AG09309 (cell line): ENCODE data around the gene TIPARP.
"Not testable (repeated sequence)": the region's sequence is repeated elsewhere in the genome, so short reads cannot be mapped to it uniquely, and the experiment has no call there.

ENCODE experiments used
- DNase-seq: peaks from one replicate; pipeline ENCODE4 v3.0.0-alpha.2; 2010; ENCODE audit warnings: low read depth
- H3K4me3 ChIP-seq: 2 replicates; pipeline ENCODE4 v1.5.1; 2011; ENCODE audit warnings: mild to moderate bottlenecking, low read depth, low read length, moderate library complexity; ENCODE audit not compliant: control insufficient read depth
- TF ChIP-seq, protein P1 (sequence below): IDR thresholded peaks from 2 replicates; pipeline ENCODE4 v1.5.1; 2011; ENCODE audit warnings: mild to moderate bottlenecking, low read depth, low read length, inconsistent platforms; ENCODE audit not compliant: insufficient read depth, control insufficient read depth; ENCODE audit errors: missing control alignments

The TIPARP gene

DNA sequence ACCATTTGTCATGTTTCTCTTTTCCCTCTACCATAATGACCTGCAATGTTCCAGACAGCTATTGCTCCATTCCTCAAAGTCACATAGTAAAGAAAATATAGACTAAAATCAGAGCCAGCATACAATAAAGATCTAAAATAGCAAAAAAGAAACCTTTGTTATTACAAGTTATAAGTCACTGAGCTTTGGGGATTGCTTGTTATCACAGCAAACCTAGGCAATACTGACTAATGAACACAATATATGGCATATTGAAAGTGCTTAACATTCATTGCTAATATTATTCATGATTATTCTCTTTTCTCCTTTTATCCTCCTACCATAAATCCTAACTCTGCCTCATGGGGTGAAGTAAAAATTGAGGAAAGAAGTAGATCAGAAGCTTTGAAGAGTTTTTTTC, 27.4 kb upstream of the TIPARP start:
- H3K4me3 ChIP-seq: no peak overlapping the region
- TF ChIP-seq, protein P1, sequence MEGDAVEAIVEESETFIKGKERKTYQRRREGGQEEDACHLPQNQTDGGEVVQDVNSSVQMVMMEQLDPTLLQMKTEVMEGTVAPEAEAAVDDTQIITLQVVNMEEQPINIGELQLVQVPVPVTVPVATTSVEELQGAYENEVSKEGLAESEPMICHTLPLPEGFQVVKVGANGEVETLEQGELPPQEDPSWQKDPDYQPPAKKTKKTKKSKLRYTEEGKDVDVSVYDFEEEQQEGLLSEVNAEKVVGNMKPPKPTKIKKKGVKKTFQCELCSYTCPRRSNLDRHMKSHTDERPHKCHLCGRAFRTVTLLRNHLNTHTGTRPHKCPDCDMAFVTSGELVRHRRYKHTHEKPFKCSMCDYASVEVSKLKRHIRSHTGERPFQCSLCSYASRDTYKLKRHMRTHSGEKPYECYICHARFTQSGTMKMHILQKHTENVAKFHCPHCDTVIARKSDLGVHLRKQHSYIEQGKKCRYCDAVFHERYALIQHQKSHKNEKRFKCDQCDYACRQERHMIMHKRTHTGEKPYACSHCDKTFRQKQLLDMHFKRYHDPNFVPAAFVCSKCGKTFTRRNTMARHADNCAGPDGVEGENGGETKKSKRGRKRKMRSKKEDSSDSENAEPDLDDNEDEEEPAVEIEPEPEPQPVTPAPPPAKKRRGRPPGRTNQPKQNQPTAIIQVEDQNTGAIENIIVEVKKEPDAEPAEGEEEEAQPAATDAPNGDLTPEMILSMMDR: no peak
- DNase-seq: no peak

DNA sequence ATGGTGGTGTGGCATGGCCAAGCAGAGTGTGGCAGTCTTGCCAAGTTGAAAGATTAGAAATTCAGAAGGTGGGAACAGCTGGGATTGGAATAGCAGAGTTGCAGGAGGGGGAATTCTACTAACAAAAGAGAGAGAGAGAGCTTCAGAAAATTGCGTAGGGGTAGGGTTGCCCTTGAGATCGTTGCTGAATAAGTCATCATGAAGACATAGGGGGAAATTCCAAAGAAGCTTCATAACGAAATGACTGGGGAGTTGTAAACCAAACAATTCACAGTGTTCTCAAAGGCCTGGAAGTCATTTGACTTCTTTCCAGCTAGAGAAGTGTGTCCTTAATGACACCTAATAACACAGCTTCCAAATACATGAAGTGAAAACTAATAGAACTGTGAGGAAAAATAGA, 26.3 kb upstream of the TIPARP start:
- TF ChIP-seq, protein P1: no peak
- H3K4me3 ChIP-seq: no peak overlapping the region
- no peak for DNase-seq

DNA sequence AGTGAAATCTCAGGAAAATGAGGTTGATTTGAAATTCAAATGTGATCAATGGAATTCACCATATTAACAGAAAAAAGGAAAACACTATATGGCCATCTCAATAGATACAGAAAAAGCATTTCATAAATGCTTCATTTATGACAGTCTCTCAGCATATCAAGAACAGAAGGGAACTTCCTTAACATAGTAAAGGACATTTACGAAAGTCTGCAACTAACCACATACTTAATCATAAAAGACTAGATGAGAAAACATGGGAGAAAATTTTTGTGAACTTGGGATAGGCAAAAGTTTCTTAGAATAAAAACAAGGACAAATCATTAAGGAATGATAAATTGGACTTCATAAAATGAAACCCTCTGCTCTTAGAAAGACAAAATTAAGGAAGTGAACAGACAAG, 24.7 kb upstream of the TIPARP start:
- no peak for DNase-seq
- TF ChIP-seq, protein P1: no peak
- H3K4me3 ChIP-seq: no peak overlapping the region

DNA sequence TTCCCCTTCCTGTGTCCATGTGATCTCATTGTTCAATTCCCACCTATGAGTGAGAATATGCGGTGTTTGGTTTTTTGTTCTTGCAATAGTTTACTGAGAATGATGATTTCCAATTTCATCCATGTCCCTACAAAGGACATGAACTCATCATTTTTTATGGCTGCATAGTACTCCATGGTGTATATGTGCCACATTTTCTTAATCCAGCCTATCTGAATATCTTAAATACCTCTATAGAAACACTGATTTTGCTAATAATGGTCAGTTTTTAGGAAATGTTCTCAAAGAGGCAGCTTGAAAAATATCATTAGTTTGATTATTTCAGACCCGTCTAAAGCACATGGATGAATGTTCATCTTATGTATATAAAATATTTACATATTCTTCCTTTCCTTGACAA, 21.7 kb upstream of the TIPARP start:
- not testable (repeated sequence) for H3K4me3 ChIP-seq, DNase-seq

DNA sequence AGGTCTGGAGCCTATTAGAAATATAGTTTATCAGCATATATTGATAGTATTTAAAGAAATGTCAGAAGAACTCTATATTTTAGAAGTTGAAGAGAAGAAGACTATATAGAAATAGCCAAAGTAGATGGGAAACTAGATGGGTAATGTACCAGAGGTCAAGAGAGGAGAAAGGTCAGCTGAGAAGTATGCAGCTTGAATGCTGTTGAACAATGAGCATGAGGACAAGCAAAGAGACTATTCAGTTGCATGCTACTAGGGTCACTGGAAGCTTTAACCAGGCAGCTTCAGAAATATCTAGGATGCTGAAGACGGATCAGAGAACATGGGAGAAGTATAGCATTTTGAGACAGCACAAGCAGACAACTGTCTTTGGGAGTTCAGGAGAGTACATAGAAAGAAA, 19.6 kb upstream of the TIPARP start:
- no peak overlapping the region for H3K4me3 ChIP-seq
- DNase-seq: no peak
- TF ChIP-seq, protein P1: no peak

DNA sequence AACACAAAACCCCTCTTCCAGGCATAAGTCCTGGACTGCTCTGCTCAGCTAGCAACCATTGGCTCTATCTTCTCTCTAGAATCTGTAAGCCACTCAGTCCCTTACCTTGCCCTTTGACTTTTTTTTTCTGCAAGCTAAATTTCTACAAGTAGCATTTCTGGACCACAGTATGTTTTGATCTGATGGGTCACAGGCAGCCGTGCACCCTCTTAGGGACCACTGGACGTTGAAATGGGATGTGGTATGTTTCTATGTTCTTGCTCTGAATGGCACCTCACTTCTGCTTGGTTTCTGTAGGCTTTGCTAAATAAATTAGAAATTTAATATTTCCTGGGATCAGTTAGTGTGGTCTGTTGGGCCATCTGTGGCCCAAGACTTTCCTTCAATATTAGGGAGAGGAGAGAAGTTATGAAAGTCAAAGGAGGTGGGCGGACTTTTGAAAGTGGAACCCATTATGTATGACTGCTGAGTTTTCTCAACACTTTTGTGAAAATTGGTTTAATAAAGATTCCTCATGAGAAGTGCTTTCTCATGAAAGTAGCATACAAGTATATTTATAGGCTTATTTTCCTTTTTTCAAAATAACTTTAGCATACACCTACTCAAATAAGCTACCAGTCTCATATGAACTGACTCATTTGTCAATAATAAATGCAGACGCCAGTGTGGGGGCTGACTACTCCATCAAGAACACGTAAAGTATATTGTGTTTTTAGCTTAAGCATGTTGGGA, 18.4 kb upstream of the TIPARP start:
- TF ChIP-seq, protein P1: no peak
- no peak overlapping the region for H3K4me3 ChIP-seq
- DNase-seq: no peak

DNA sequence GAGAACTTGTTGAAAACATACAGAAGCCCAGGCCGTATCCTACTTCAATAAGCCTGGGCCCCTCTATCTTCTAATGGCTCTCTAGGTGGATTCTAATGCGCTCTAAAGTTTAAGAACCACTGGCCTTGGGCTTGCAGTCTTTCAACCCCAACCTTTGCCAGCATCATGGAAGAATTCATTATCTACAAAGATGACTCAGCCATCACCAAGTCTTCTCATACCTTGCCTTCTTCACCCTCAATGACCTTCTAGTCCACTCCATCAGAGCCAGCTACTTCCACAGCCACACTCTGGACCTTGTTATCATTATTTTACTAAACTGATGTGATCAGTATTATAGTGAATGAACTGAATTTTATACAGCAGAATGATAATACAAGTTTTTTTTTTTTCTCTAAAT, 16.9 kb upstream of the TIPARP start:
- no peak overlapping the region for H3K4me3 ChIP-seq
- DNase-seq: no peak
- TF ChIP-seq, protein P1: no peak
